Measurements from ENCODE around the gene CHRNA4.
"Not testable (repeated sequence)": the region's sequence is repeated elsewhere in the genome, so short reads cannot be mapped to it uniquely, and the experiment has no call there.

CHRNA4 gene

GRCh38 chr20:63347950-63348827, 13.0 kb downstream of the CHRNA4 start:
- DNase-seq, result no peak

DNA sequence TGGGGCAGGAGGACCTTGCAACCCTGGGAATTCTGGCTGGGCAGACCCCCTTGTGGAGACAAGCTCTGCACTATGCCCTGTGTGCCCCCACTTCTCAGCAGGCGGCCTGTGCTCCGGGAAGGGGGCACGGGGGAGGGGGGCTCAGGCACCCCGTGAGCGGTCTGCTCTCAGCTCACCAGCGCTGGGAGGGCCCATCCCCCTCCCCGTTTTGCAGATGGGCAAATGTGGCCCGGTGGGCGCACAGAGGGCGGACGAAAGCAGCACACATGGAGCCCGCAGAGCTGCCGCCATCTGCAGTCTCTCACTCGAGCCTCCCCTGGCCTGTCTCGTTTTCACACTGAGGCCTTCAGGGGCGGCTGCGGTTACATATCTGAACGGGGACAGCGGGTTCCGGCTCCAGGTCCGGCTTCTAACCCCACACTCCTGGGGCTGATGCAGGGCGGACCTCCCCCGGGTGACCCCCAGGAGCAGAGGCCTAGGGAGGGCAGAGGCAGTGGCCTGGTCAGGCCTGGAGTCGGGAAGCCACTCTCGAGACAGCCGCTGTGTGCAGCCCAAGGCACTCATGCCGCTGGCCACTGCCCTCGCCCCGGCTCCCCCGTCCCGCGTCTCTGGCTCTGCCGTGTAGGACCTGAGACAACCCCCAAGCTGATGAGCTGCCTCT, 13.9 kb downstream of the CHRNA4 start:
- no peak for DNase-seq

DNA sequence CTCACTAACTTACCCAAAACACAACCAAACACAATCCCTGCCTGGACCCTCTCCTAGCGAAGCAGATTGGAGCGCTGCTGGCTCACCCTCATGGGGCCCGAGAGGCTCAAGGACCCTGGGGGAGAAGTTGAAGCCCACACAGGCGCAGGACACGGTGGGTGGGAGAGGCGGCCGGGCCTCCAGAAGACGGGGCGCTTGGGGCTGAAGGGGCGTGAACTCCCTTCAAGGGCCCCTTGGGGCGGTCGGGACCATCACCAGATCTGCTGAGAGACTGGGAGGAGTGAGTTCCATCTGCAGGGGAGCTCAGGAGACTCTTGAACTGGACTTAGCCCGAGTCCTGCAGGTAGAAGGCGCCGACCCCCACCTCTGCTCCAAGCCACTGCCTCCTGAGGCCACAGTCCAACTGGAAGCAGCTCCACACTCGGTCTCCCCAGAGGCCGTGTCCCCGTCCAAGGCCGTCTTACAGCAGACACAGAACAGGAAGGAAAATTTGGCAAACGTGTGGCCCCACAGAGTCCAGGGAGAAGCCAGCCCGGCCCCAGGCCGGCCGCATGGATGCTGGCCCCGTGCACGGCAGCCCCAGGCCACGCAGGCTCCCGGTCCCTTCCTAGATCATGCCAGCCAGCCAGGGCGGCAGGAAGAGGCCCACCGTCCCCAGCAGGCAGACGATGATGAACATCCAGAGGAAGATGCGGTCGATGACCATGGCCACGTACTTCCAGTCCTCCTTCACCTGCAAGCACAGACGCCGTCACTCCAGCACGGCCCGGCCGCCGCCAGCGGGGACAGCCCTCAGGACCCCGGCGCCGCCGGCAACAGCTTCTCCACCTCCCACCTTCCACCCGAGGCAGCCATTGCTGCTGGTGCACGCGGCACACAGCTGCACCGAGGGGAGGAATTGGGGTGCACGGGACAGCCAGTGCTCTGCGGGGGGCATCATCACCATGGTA, 14.7 kb downstream of the CHRNA4 start:
- no peak for DNase-seq

DNA sequence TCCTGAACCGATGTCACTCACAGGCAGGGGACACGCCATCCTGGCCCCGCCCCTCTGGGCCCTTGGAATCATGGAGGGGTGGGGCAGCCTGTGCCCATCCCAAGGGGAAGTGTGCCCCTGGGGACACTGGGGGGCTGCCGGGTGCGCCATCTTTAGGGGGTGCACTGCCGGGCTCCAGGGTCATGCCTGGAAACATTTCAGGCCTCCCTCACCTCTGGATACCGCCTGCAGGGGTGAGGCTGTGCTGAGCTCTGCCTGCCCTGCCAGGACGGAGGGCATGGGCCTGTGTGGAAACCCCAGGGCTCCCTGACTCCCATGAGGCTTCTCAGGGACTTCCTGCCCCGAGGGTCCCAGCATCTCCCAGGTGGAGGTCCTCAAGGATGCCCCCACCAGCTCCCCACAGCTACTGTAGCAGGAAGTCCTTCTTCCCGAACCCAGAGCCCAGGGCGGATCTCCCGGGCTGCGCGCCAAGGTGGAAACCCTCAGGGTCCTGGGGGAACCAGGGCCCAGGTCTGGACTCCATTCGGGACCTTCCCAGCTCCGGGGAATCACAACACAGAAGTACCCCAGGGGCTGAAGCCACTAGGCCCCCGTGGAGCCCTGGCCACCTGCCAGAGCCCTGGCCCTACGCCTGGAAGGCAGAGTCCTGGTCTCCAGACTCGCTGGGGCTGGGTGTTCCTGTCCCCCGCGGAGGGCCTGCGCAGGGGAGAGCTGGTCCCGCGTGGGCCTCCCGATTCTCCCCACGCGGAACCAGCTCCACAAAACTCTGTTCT, 15.6 kb downstream of the CHRNA4 start:
- no peak for DNase-seq

- DNase-seq, result no peak
Measured at GRCh38 chr20:63344616-63345327, 16.4 kb downstream of the CHRNA4 start.

- DNase-seq, result no peak
Measured at GRCh38 chr20:63343460-63344445, 17.4 kb downstream of the CHRNA4 start.

DNA sequence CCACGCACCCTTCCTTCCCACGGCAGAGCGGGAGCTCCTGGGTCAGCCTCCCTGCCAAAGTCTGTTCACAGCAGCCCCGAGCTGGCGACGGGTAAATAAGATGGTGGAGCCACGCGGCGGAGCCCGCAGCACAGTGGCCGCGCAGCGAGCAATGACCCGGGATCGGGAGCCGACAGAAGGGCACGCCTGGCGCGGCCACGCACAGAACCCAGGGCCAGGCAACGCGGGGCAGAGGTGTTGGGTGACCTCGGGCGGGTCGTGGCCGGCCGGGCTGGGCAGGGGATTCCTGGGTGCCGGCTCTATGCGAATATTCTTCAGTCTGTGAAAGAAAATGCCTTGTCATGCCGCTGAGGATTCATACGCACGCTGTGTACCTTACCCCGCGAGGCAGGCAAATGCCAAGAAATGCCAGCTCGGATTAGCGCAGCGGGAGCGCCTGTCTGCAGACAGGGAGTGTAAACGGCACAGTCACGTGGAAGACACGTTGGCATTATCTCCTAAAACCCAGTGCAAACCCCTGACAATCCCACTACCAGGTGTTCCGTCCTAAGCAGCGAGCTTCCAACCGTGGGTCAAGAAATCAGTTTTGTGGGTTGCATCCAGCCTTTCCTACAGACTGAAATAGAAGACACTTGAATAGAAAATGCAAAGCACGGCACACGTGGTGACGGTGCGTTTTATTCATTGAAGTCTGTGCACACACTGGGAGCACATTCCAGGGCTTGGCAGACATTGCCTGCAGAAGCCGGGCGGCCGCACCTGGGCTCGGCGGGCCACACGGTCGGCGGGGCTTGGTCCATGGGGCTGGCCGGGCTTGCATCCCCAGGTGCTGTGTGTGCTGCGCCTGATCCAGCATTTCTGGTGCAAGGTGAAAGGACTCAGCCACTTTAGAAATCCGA, 18.3 kb downstream of the CHRNA4 start:
- DNase-seq, result no peak

GRCh38 chr20:63340158-63340688, 20.9 kb downstream of the CHRNA4 start:
- not testable (repeated sequence) for DNase-seq

GRCh38 chr20:63339154-63340094, 21.7 kb downstream of the CHRNA4 start:
- DNase-seq, result not testable (repeated sequence)

DNA sequence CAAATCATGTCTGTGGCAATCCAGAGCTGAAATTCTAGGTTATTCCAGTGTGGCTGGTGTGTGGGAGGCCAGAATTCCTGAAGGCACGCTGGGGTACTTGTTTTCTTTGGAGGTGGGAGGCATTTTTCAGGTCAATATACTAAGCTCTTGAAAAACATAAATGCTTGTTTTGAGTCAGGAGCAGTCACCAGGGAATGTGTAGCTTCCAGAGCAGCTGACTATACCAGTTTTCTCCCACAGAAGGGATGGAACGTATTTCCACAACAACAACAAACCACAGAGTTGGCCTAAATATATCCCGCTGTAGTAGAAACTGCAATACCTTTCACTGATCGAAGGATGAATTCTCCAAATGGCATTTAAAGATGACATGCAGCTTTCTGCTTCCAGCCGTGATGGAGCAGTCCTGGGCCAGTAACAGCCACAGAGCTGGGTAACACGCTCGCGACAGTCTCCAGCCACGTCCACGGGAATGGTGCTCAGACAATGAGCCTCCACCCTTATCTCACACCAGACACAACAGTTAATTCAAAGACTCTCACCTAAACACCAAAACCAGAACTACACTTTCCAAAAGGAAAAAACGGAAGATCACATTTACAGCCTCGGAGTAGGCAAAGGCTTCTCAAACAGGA, 23.2 kb downstream of the CHRNA4 start:
- no peak for DNase-seq

GRCh38 chr20:63336232-63336752, 24.9 kb downstream of the CHRNA4 start:
- no peak for DNase-seq

GRCh38 chr20:63335711-63336110, 25.4 kb downstream of the CHRNA4 start:
- no peak for DNase-seq

GRCh38 chr20:63335060-63335459, 26.1 kb downstream of the CHRNA4 start:
- DNase-seq, result not testable (repeated sequence)

DNA sequence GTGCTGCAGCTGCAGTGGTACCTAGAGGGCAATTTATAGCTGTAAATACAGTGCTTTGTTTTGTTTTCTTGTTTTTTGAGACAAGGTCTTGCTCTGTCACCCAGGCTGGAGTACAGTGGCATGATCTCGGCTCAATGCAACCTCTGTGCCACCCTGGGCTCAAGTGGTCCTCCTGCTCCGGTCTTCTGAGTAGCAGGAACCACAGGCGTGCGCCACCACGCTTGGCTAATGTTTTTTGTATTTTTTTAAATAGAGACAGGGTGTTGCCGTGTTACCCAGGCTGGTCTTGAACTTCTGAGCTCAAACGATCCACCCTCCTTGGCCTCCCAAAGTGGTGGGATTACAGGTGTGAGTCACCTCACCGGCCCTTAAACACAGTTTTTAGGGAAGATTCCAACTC, 26.8 kb downstream of the CHRNA4 start:
- no peak for DNase-seq

DNA sequence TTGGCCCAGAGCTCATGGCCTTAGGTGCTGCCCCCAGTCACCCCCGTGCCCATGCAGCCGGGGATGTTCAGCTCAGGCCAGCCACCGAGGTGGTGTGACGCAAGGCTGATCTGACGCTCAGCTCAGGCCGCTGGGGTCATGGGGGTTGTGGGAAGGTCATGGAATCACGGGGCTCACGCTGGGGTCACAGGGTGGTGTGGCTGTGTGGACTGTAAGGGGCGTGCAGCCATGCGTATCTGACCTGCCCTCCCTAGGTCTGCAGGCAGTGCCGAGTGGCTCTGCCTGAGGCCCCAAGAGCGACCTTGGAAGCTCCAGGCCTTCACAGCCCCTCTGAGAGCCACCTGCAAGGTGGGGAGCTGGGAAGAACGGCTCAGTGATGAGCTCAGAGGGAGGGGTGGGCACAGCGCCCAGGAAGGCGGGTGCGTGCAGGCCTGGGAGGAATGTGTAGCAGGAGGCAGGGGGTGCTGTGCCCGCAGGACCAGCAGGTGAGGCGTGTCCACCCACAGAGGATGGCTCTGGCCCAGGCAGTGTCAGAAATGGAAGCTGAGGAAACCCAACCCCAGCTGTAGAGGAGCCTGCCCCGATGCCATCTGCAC, 27.8 kb downstream of the CHRNA4 start:
- DNase-seq, result no peak

DNA sequence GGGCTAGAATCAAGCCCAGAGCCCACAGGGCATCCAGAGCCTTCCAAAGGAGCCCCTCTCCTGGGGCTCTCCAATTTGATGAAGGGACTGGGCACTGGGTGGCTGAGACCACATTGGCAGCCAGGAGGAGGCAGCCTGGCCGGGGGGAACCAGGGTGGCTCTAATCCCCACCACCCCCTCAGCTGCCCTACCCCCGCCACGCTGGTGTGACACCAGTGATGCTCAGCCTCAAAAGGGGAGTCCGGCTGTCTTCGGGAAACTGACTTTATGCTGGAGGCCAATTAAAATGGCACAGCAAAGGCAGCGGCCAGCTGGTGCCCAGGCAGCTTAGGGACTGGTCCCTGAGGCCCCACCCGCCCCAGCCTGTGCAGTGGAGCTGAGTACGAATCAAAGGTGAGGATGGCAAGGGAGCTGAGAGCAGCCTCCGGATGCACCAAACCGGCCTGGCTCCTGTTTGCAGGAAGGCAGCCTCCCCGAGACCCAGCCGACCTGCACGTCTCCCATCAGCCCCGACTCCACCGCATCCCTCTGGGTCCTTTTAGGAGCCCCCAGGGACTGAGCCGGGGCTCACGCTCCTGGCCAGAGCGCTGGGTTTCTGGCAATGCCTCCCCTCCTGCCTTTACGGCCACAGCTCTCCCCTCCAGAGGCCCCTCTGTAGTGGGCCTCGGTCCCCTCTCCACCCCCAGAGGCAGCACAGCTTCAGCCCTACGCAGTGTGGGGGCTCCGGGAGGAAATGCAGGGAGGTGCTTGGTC, 28.5 kb downstream of the CHRNA4 start:
- DNase-seq, result no peak

Measured in activated CD8-positive, alpha-beta memory T cell treated with anti-CD3 and anti-CD28 coated beads, Interleukin-2, amount 50 U/mL, for 4 hours (primary cell).